ENCODE results near the gene IDUA.
"Not testable (repeated sequence)": the region's sequence is repeated elsewhere in the genome, so short reads cannot be mapped to it uniquely, and the experiment has no call there.

GRCh38 chr4:999240-999863 lies 12.5 kb downstream of the IDUA start:
- TF ChIP-seq CTCF (IDR thresholded peaks at IDR 0.05; ENCODE audit: insufficient read depth, low read length, poor library complexity, severe bottlenecking); EZH2phosphoT487 (conservative IDR thresholded peaks at IDR 0.05; ENCODE audit: low read length): not testable (repeated sequence)

All from SU-DHL-6 (cell line).